HepG2 (cell line): ENCODE results near the gene AIF1. TPM values are rescaled to one million over a fixed set of nuclear protein-coding genes. Genes with fewer than 3 reads are reported as not detected.

ENCODE experiments used
- CENPBD1 ChIP-seq: sonication (generic); formaldehyde crosslinking; IDR thresholded peaks from 2 replicates; pipeline ENCODE4 v1.8.0; 2022; ENCODE audit warnings: missing genetic modification reagents, low read depth, mild to moderate bottlenecking, borderline replicate concordance
- HBP1 ChIP-seq: IDR thresholded peaks from 2 replicates; pipeline ENCODE4 v1.6.1; 2016; ENCODE audit warnings: low read depth, control low read depth
- HINFP ChIP-seq: sonication (generic); formaldehyde crosslinking; IDR thresholded peaks from 2 replicates; pipeline ENCODE4 v1.4.0; 2020; ENCODE audit warnings: low read depth, mild to moderate bottlenecking, missing genetic modification reagents
- MLLT10 ChIP-seq: sonication (generic); formaldehyde crosslinking; IDR thresholded peaks from 2 replicates; pipeline ENCODE4 v1.4.0; 2020; ENCODE audit warnings: missing genetic modification reagents
- NFRKB ChIP-seq: fragments of 450-650 bp; IDR thresholded peaks from 2 replicates; pipeline ENCODE4 v1.6.1; 2017
- PCBP2 ChIP-seq: fragments of 200-400 bp; formaldehyde crosslinking; optimal IDR thresholded peaks from 2 replicates; pipeline ENCODE3; 2018; ENCODE audit warnings: low read length, low read depth; ENCODE audit not compliant: poor library complexity, severe bottlenecking
- RNF2 ChIP-seq: fragments of 450-650 bp; conservative IDR thresholded peaks from 2 replicates; pipeline ENCODE4 v1.6.1; 2016; ENCODE audit warnings: low read depth
- SMC3 ChIP-seq: IDR thresholded peaks from 2 replicates; pipeline ENCODE4 v1.6.1; 2011; ENCODE audit warnings: low read length, improper control_type of control experiment
- SRSF9 ChIP-seq: fragments of 200-400 bp; formaldehyde crosslinking; IDR thresholded peaks from 2 replicates; pipeline ENCODE4 v1.6.1; 2018; ENCODE audit warnings: borderline replicate concordance, mild to moderate bottlenecking, low read depth, low read length; ENCODE audit not compliant: insufficient read depth, poor library complexity, severe bottlenecking
- ZNF142 ChIP-seq: sonication (generic); formaldehyde crosslinking; IDR thresholded peaks from 2 replicates; pipeline ENCODE4 v1.4.0; 2020; ENCODE audit warnings: missing genetic modification reagents
- ZNF30 ChIP-seq: sonication (generic); formaldehyde crosslinking; IDR thresholded peaks from 2 replicates; pipeline ENCODE4 v1.5.0; 2020; ENCODE audit warnings: mild to moderate bottlenecking, missing genetic modification reagents
- ZNF605 ChIP-seq: sonication (generic); formaldehyde crosslinking; IDR thresholded peaks from 2 replicates; pipeline ENCODE4 v1.8.0; 2022; ENCODE audit warnings: mild to moderate bottlenecking, missing genetic modification reagents
- ZNF652 ChIP-seq: IDR thresholded peaks from 2 replicates; pipeline ENCODE4 v1.6.1; 2016; ENCODE audit warnings: low read depth, borderline replicate concordance
- ZNF784 ChIP-seq: sonication (generic); formaldehyde crosslinking; IDR thresholded peaks from 2 replicates; pipeline ENCODE4 v1.5.1; 2020; ENCODE audit warnings: missing genetic modification reagents, mild to moderate bottlenecking, borderline replicate concordance
- polyA plus RNA-seq, 8 experiments: library from polyadenylated mRNA; depleted of rRNA in 3 of 8; stranded (reverse) in 7 of 8; unstranded in 1 of 8; fragments of >200 nt; fragmentation: Illumina TruSeq in 4 of 8; extraction: Trizol in 4 of 8; gene quantifications; 2 replicates each; pipeline versions ENCODE4 v1.2.1 to v1.2.3, GENCODE V29; 2011 to 2016; ENCODE audit warnings: low read depth in 4 of 8, missing spikeins in 1 of 8, mixed read lengths in 1 of 8; ENCODE audit not compliant: insufficient read depth in 1 of 8
- total RNA-seq, 5 experiments: library from RNA; depleted of rRNA; stranded (reverse); fragments of >200 nt; fragmentation: Illumina TruSeq; extraction: Trizol; gene quantifications; 2 replicates each; pipeline ENCODE4 v1.2.3, GENCODE V29; 2016; ENCODE audit warnings: low read depth in 1 of 5

The AIF1 gene
- total and polyA plus RNA-seq, 2 of the 13 experiments (the other 11 are each of a cell fraction or from before 2014, with no cell fraction given): 1.5 TPM; not detected in 1

- no peak for TF ChIP-seq PCBP2
- TF ChIP-seq MLLT10 (CRISPR knock-in tag): no peak
- TF ChIP-seq ZNF142: no peak; the same call in 1 of the 2 replicates
- no peak for TF ChIP-seq ZNF30
- 0 out of 2 replicates have a peak, but pooled peaks have one; percentile 69 for TF ChIP-seq CENPBD1 (CRISPR knock-in tag)
- TF ChIP-seq ZNF605: peak; percentile 98
- peak; percentile 62 for TF ChIP-seq ZNF784 (CRISPR knock-in tag)
- TF ChIP-seq RNF2: 0 out of 2 replicates have a peak, but pooled peaks have one; percentile 17
- peak; percentile 76; the same call in 1 of the 2 replicates for TF ChIP-seq ZNF652
- no peak for TF ChIP-seq NFRKB
- TF ChIP-seq SRSF9: no peak
- peak; percentile 38 for TF ChIP-seq SMC3
- peak; percentile 78 for TF ChIP-seq HINFP (CRISPR knock-in tag)
- peak; percentile 99; the same call in 1 of the 2 replicates for TF ChIP-seq HBP1 (CRISPR knock-in tag)
Observed at GRCh38 chr6:31655349-31656237, 40.6 kb downstream of the AIF1 start, which contains the start of gene APOM (continued).
